Activated T-helper 2 cell treated with anti-CD3 and anti-CD28 coated beads, Interferon-gamma antibody, Interleukin-2, Interleukin-4, amounts not matched to agents 10 μg/mL and 5 μg/mL and 100 μg/mL, durations not matched to agents 14 hours and 24 hours and 36 hours (primary cell): ENCODE results near the gene DISC1. TPM values are rescaled to one million over a fixed set of nuclear protein-coding genes. Genes with fewer than 3 reads are reported as not detected.
"Not testable (repeated sequence)": the region's sequence is repeated elsewhere in the genome, so short reads cannot be mapped to it uniquely, and the experiment has no call there.

Experiments
- DNase-seq: peaks from one replicate; pipeline ENCODE4 v3.0.0; 2021; ENCODE audit warnings: low spot score
- H3K27ac Mint-ChIP-seq: one replicate; pipeline ENCODE4 v1.8.0; 2021; ENCODE audit warnings: mixed read lengths
- H3K27me3 Mint-ChIP-seq: one replicate; pipeline ENCODE4 v1.8.0; 2021; ENCODE audit warnings: low read depth, mixed read lengths
- H3K36me3 Mint-ChIP-seq: one replicate; pipeline ENCODE4 v1.8.0; 2021; ENCODE audit warnings: low read depth, mixed read lengths
- H3K4me1 Mint-ChIP-seq: one replicate; pipeline ENCODE4 v1.8.0; 2021; ENCODE audit warnings: low read depth, mixed read lengths
- H3K4me3 Mint-ChIP-seq: one replicate; pipeline ENCODE4 v1.8.0; 2021; ENCODE audit warnings: low read depth, mild to moderate bottlenecking, moderate library complexity, mixed read lengths
- H3K9me3 Mint-ChIP-seq: one replicate; pipeline ENCODE4 v1.8.0; 2021; ENCODE audit warnings: mixed read lengths
- intact Hi-C: fragments of 100-400 bp; cut with micrococcal nuclease; formaldehyde crosslinking; loops from one replicate; pipeline ENCODE4 v1.15.1; 2023
- total RNA-seq: library from RNA; stranded (reverse); gene quantifications from 2 replicates; pipeline ENCODE4 v1.2.3, GENCODE V29; 2022

The DISC1 gene
- total RNA-seq, 1 donor from 2014 or later = 1.5 TPM

DNA sequence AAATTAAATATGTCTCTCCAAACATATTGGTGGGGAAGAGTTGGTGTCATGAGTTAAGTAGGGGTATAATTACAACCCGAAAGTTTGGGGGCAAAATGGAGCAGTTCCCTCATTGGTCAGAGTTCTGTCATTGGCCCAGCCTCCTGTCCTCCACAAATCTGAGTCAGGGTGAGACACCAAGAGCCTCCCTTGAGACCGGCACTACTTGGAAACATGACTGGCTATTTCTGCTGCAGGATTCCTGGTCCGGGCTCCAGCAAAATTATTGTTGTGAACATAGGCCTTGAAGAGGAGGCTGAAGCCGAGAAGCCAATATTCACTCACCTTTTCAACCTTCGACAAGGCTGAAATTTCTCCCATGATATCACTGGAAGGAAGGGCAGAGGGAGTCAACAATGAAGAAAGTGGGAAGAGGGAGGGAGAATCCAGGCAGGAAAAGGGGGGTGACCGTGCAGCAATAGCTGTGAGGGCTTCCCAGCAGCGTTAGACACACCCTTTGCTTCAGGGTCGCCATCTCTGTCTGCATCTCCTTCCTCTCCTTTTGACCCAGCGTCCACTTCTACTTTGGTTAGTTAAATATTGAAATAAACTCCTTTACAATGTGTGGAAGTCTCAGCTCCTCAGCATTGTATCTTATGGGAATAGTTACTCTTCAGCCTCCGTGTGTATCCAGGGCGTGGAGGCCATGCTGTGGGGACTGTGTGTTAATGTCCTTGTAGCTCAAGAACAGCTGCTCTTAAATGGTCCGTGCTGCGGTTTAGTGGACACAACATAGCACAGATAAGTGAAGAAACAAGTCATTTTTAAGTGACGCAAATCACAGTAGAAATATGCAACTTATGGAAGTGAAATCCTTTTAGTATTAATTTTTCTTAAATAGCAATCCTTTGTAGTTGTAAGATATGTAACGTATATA lies 307.4 kb downstream of the DISC1 start:
- H3K27me3 Mint-ChIP-seq = peaks cover 4% of the 10 kb centered on the region
- no peak overlapping the region for H3K27ac Mint-ChIP-seq
- no peak overlapping the region for H3K4me3 Mint-ChIP-seq
- no peak for DNase-seq
- no peaks in the 10 kb centered on the region for H3K4me1 Mint-ChIP-seq
- H3K9me3 Mint-ChIP-seq = peaks cover 5% of the 10 kb centered on the region
- no peaks in the 10 kb centered on the region for H3K36me3 Mint-ChIP-seq
- intact Hi-C loops = loop anchor here (5.0 kb wide), 1 partner anchor 67 kb away; no protein-coding TSS in a partner anchor

DNA sequence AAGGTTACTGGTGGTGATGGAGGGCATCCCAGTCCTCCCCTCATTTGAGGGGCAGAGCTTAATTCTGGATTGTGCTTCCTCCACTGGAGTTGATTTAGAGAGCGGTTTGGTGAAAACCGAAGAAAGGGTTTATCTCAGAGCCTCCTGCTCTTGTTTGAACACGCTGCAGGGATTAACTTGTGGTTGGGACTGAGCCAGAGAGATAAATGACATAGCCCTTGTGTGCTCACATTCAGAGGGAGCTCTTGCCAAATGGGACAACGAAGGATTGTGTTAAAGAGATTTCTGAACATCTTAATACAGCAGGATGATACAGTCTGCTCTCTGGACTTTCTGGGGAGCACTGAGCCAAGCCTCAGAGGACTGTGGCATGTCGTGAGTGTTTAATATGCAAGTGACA lies 308.2 kb downstream of the DISC1 start:
- H3K4me3 Mint-ChIP-seq = no peak overlapping the region
- no peaks in the 10 kb centered on the region for H3K36me3 Mint-ChIP-seq
- H3K27ac Mint-ChIP-seq = no peak overlapping the region
- H3K4me1 Mint-ChIP-seq = no peaks in the 10 kb centered on the region
- peaks cover 5% of the 10 kb centered on the region for H3K9me3 Mint-ChIP-seq
- no peak for DNase-seq
- intact Hi-C loops = loop anchor here (5.0 kb wide), 1 partner anchor 67 kb away; no protein-coding TSS in a partner anchor
- H3K27me3 Mint-ChIP-seq = peaks cover 2% of the 10 kb centered on the region

DNA sequence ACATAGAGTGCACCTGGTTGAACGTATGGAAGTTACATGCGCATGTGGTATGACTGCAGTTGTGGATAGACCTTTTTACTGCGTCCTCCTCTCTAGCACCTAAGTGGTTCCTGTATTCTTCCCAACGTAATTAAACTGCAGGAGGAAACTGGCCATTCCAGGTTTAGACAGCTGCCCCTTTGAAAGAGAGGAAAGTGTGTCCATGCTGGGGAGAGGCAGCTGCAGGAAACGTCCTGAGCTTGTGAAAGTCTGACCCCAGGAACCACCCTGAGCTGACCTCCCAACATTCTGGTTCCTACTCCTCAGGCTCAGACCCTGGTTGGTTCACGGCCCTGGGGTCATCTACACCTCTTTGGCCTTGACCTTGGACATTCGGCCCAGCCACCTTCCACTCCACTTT lies 309.3 kb downstream of the DISC1 start:
- no peak for DNase-seq
- no peaks in the 10 kb centered on the region for H3K4me1 Mint-ChIP-seq
- H3K4me3 Mint-ChIP-seq = no peak overlapping the region
- H3K27ac Mint-ChIP-seq = no peak overlapping the region
- intact Hi-C loops = no loop called here
- H3K36me3 Mint-ChIP-seq = no peaks in the 10 kb centered on the region
- peaks cover 5% of the 10 kb centered on the region for H3K9me3 Mint-ChIP-seq
- H3K27me3 Mint-ChIP-seq = peaks cover 2% of the 10 kb centered on the region

DNA sequence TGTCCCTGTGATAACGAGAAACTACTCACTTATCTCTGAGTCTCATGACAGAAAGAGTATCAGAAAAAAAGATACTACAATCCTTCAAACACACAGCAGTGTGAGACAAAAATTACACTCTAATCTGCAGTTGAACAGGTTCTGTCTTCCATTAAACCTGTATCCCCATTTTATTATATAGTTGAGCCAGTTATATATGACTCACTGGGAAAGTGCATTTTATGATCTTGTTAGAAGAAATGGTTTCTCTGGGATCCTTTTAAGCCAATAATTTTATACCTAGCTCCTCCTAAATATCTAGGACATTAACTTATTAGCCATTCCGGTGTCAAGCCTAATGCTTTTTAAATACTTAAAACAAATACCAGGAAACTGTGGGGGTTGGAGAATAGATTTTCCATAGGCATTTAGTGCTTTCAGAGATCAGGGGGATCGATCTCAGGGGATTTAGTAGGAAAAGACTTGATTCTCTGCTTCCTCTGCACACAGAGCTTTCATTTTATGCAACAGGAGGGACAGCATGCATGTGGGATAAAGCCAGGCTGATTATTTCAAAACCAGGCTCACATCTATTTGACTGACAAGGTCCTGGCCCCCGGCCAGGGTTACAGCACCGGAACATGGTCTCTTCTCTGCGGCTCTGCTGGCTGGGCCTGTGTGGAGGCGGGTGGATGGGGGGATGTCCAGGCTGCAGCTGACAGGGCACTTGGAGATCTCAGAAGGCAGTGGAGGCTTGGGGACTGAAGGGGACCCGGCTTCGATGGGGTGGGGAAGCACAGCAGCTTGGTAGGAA lies 310.6 kb downstream of the DISC1 start:
- Mint-ChIP-seq H3K27ac (no peak overlapping the region), H3K4me3 (no peak overlapping the region), H3K27me3 (peaks cover 2% of the 10 kb centered on the region), H3K9me3 (peaks cover 5% of the 10 kb centered on the region), H3K4me1 (no peaks in the 10 kb centered on the region), H3K36me3 (no peaks in the 10 kb centered on the region)
- DNase-seq = no peak
- intact Hi-C loops = no loop called here

DNA sequence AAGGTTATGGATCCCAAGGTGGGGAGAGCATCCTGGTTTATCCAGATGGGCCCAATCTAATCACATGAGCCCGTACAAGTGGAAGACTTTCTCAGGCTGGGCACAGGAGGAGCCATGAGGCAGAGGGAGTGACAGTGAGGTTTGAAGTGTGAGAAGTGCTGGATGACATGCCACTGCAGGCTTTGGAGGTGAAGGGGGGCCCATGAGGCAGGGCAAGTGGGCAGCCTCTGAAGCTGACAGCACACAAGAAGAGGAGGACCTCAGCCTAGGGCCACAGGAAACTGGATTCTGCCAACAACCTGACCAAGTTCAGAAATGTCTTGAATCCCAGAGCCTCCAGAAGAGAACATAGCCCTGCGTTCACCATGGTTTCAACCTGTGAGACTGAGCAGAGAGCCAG lies 311.6 kb downstream of the DISC1 start:
- Mint-ChIP-seq H3K27ac (no peak overlapping the region), H3K36me3 (no peaks in the 10 kb centered on the region), H3K9me3 (no peaks in the 10 kb centered on the region), H3K27me3 (peaks cover 2% of the 10 kb centered on the region), H3K4me1 (no peaks in the 10 kb centered on the region), H3K4me3 (no peak overlapping the region)
- intact Hi-C loops = no loop called here
- DNase-seq = no peak

DNA sequence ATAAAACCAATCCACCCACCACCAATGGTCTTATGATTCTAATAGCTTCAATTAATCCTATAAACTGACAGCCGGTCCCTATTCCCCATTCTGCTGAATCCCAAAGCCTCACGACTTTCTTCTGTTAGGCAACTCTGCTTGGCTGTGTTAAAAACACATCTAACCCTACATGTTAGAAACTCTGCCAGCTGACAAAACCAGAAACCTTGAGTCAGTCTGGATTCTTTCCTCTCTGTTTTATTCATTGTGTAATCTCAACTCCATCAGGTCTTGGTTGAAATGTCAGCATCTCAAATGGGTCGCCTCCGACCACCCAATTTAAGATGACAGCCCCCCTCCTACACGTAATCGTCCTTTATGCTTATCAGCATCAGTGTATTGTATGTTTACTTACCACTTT lies 312.1 kb downstream of the DISC1 start:
- no peak overlapping the region for H3K27ac Mint-ChIP-seq
- DNase-seq = no peak
- H3K36me3 Mint-ChIP-seq = no peaks in the 10 kb centered on the region
- H3K27me3 Mint-ChIP-seq = peaks cover 2% of the 10 kb centered on the region
- H3K4me1 Mint-ChIP-seq = no peaks in the 10 kb centered on the region
- H3K4me3 Mint-ChIP-seq = no peak overlapping the region
- intact Hi-C loops = no loop called here
- no peaks in the 10 kb centered on the region for H3K9me3 Mint-ChIP-seq

DNA sequence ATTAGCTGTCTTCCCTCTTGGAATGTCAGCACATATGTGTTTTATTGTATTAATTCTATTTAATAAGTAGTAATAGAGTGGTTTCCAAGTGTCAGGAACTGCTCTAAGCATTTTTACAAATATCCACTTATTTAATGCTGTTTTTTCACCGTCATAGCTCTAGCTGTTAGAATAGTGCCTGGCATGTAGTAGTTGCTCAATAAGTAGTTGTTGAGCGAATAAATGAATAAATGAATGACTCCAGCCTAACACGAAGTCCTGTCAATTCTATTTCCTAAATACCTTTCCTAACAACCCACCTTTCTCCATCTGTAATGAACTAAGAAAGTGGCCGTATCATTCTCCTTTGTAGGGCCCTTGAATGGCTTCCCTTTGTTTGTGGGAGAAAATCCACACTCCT lies 312.5 kb downstream of the DISC1 start:
- no peak for DNase-seq
- intact Hi-C loops = no loop called here
- no peak overlapping the region for H3K27ac Mint-ChIP-seq
- no peaks in the 10 kb centered on the region for H3K4me1 Mint-ChIP-seq
- H3K27me3 Mint-ChIP-seq = peaks cover 2% of the 10 kb centered on the region
- H3K4me3 Mint-ChIP-seq = no peak overlapping the region
- no peaks in the 10 kb centered on the region for H3K36me3 Mint-ChIP-seq
- no peaks in the 10 kb centered on the region for H3K9me3 Mint-ChIP-seq

DNA sequence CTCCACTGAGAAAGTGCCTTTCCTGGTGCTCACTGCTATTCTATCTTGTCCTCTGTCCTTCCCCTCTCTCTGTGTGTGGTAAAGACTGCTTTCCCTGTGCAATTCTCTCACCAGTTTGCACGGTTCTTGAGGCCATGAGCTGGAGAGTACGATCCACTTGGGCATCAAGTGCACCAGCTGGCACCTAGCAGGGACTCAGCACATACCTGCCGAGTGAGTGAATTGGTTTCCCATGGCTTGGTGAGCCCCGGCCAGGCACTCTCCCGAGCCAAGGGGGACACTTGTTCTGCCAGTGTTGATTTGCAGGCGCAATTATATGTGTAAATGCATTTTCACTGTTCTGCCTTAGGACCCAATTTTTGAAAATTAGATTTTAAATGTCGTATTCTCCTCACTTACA lies 313.5 kb downstream of the DISC1 start:
- no peak for DNase-seq
- peaks cover 2% of the 10 kb centered on the region for H3K27me3 Mint-ChIP-seq
- H3K27ac Mint-ChIP-seq = no peak overlapping the region
- no peaks in the 10 kb centered on the region for H3K4me1 Mint-ChIP-seq
- H3K36me3 Mint-ChIP-seq = no peaks in the 10 kb centered on the region
- H3K4me3 Mint-ChIP-seq = no peak overlapping the region
- no peaks in the 10 kb centered on the region for H3K9me3 Mint-ChIP-seq
- intact Hi-C loops = no loop called here

DNA sequence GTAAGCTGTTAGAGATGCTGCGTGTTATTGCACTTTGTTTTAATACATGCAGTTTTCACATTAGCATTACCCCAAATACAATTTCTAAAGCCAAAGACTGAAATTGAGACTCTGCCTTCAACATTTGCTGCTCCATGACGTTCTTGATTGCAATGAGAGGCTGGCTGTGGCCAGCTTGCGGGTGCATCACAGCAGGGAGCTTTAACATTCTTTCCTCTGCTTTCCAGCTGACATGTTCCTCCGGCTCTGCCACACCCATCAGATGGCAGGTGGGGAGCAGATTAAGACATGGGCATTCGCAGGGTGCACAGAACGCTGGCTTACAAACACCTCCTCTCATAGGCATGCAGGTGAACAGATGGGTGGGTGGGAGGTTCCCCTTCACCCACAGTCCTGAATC lies 314.1 kb downstream of the DISC1 start:
- Mint-ChIP-seq H3K27ac (no peak overlapping the region), H3K9me3 (no peaks in the 10 kb centered on the region), H3K36me3 (no peaks in the 10 kb centered on the region), H3K4me3 (no peak overlapping the region), H3K27me3 (peaks cover 3% of the 10 kb centered on the region), H3K4me1 (no peaks in the 10 kb centered on the region)
- DNase-seq = no peak
- intact Hi-C loops = no loop called here

DNA sequence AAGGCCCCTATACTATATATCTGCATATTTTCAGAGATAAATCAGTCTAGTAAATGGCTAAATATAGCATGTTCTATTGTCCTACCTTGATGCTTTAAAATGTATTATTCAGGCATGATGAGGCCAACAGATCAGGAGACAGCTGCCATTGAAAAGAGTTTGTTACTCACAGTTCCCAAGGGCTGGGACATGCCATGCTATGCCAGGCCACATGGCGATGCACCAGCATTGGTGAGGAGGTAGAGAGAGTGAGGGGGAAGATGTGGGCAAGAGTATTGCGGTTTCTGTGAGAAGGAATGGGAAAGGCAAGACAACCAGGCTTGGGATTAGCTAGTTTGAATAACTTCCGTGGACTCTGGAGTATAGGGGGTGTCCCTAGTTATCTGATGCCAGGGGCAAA lies 316.5 kb downstream of the DISC1 start:
- DNase-seq = no peak
- Mint-ChIP-seq H3K4me3 (no peak overlapping the region), H3K27ac (no peak overlapping the region), H3K27me3 (peaks cover 3% of the 10 kb centered on the region), H3K4me1 (no peaks in the 10 kb centered on the region), H3K9me3 (peaks cover 14% of the 10 kb centered on the region), H3K36me3 (no peaks in the 10 kb centered on the region)
- intact Hi-C loops = no loop called here

DNA sequence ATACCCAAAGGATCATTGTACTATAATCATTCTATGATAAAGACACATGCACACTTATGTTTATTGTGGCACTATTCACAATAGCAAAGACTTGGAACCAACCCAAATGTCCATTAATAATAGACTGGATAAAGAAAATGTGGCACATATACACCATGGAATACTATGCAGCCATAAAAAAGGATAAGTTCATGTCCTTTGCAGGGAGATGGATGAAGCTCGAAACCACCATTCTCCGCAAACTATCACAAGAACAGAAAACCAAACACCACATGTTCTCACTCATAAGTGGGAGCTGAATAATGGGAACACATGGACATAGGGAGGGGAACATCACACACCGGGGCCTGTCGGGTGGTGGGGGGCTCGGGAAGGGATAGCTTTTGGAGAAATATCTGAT lies 321.5 kb downstream of the DISC1 start:
- H3K27ac Mint-ChIP-seq, intact Hi-C loops: not testable (repeated sequence)
- peaks cover 14% of the 10 kb centered on the region for H3K9me3 Mint-ChIP-seq

DNA sequence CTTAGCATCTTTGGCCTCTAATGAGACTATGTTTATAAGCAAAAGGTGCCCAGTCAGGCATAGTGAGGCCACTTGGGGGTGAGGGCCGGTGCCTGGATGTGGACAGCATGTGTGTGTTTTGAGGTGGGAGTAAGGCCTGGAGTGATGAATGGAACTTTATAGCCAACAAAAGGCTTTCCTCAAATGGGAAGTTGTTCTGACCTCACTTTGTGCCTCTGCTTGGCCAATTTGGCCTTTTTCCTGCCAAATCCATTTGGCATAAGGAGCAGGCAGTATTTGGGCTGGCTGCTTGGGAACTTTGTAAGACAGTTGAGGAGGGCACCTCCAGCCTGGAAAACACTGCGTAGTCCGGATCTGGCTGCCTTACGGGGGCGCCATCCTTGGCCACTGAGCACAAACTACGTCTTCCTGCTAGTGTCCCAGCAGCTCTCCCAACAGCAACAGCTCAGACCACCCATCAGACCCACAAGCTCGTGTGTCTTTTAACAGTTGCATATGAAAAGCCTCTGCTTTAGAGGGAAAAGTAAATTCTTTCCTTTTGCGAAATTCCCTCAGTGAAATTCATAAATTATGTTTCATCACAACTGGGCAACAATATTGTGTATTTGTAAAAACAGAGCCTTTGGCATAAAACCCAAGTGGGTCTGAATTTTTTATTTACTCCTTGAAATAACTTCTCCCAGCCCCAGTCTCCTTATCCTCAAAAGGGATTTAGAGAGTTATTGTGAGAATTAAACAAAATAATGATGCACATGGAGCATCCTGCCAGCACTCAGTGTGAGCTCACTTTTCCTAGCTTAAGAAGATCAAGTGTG lies 322.9 kb downstream of the DISC1 start:
- intact Hi-C loops = no loop called here
- H3K4me1 Mint-ChIP-seq = no peaks in the 10 kb centered on the region
- H3K27ac Mint-ChIP-seq = no peak overlapping the region
- H3K36me3 Mint-ChIP-seq = no peaks in the 10 kb centered on the region
- H3K4me3 Mint-ChIP-seq = no peak overlapping the region
- peaks cover 4% of the 10 kb centered on the region for H3K27me3 Mint-ChIP-seq
- no peak for DNase-seq
- peaks cover 14% of the 10 kb centered on the region for H3K9me3 Mint-ChIP-seq

More for the DNA sequence above, 321.5 kb downstream of the DISC1 start:
- not testable (repeated sequence) for H3K4me1 Mint-ChIP-seq, H3K36me3 Mint-ChIP-seq, DNase-seq, H3K4me3 Mint-ChIP-seq, H3K27me3 Mint-ChIP-seq
